ELR (cell line): ENCODE results near the gene SKA2.
"Not testable (repeated sequence)": the region's sequence is repeated elsewhere in the genome, so short reads cannot be mapped to it uniquely, and the experiment has no call there.

Experiments used
- DNase-seq: peaks from one replicate; pipeline ENCODE4 v3.0.0-alpha.2; 2015; ENCODE audit warnings: low read depth

Gene SKA2

DNA sequence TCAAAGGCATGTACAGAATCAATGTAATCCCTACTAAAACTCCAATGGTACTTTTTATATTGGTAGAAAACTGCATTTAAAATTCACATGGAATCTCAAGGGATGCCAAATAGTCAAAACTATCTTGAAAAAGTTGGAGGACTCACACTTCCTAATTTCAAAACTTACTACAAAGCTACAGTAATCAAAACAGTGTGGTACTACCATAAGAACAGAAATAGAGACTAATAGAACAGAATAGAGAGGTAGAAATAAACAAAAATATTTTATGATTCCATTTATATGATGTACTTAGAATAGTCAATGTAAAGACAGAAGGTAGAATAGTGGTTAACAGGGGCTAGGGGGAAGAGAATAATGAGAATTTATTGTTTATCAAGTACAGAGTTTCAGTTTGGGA, 57.1 kb downstream of the SKA2 start:
- no peak for DNase-seq

DNA sequence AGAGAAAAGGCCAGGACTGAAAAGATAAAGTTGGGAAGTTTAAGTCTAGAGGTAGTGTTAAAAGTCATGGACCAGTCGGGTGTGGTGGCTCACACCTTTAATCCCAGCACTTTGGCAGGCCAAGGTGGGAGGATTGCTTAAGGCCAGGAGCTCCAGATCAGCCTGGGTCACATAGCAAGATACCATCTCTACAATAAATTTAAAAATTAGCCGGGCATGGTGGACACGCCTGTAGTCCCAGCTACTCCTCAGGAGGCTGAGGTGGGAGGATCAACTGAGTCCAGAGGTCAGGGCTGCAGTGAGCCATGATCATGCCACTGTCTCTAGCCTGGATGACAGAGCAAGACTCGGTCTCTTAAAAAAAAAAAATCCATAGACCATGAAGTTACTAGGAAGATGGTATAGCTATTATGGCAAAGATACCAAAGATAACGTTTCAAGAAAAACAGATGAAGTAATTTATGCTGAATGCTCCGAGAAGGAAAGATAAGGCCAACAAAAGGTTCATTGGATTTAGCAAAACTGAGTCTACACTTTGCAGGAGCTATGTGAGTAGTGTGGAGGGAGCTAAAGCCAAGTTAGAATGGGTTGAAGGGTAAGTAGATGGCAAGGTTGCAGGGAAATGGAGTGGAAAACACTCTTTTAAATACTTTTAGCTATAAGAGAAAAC, 60.0 kb downstream of the SKA2 start:
- no peak for DNase-seq

DNA sequence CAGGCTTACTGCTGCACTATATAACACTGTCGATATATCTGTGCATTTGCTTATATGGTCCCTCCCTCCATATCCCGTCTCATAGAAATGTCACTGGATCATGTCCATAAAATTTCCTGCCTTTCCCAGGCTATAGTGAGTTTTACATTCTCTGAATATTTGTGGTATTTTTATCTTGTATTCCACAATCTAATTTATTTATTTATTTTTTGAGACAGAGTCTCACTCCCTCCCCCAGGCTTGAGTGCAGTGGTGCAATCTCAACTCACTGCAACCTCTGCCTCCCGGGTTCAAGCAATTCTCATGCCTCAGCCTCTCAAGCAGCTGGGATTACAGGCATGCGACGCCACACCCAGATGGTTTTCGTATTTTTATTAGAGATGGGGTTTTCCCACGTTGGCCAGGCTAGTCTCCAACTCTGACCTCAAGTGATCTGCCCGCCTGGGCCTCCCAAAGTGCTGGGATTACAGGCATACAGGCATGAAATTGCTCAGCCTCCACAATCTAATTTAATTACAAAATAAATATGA, 61.2 kb downstream of the SKA2 start:
- DNase-seq = peak; percentile 97

DNA sequence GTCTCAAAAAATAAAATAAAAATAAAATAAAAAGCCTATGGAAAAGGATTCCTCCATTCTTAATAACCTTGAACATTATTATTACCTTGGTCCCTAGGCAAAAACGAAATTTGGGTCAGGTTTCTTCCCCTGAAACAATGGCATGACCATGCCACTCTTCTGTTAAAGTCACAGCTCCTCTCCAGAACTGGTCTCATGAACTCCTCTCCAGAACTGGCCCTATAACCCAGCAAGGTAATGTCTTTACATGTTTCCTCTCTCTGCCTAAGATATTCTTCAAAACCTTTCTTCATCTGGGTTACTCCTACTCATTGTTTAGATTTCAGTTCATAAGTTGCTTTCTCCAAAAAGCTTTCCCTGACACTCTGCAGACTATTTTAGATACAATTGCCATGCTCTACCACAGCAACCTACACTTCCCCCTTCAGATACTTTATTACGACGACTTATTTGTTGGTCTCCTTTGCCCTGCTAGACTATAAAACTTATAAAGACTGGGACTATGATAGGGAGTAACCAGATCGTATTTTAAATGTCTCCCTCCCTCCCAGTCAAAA, 61.8 kb downstream of the SKA2 start:
- no peak for DNase-seq

DNA sequence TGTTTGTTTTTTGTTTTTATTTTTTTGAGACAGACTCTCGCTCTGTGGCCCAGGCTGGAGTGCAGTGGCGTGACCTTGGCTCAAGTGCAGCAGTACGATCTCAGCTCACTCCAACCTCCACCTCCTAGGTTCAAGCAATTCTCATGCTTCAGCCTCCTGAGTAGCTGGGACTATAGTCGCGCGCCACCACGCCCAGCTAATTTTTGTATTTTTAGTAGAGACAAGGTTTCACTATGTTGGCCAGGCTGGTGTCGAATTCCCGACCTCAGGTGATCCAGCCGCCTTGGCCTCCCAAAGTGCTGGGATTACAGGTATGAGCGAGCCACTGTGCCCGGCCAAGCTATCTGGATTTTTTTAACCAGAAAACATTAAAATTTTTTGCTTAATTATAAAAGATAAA, 64.4 kb downstream of the SKA2 start:
- not testable (repeated sequence) for DNase-seq

DNA sequence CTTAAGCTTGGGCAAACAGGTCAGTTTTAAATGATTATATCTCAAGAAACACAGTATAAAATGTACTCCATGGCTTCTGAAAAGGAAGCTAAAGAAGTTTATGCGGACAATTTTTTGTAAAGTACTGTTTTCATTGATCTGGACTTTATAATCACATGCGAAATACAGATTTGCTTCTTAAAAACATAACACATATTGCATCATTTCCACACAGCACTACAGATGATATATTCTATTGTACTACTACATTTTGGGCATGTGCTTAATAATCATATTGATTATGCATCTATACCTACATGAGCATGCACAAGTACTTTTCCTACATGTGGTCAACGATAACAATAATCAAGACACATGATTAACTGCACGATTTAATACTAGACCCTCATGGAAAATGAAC, 70.8 kb downstream of the SKA2 start:
- no peak for DNase-seq

DNA sequence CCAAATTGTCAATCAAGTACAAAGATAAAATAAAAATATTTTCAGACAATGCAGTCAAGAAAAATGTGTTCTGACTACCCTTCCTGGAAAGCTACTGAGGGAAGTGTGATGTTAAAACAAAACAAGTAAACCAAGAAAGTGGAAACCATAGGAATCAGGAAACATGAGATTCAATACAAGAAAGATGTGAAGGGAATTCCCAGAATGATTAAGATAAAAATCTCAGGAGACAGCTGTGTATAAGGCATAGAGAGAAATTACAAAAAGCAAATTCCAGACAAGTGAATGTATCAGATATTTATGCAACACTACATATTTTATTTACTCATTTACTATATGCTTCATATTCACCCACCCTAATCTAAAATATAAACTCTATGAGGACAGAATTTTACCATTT, 80.5 kb downstream of the SKA2 start:
- peak; percentile 85 for DNase-seq

DNA sequence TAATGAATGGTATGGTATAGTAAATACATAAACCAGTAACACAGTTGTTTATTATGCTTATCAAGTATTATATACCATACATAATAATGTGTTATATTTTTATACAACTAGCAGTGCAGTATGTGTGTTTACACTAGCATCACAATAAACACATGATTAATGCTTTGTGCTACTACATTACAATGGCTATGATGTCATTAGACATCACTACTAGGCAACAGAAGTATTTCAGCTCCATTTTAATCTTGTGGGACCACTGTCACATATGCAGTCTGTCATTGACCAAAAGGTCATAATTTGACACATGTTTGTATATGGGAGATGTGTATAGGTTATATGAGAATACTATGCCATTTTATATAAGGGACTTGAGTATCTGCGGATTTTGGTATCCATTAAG, 81.0 kb downstream of the SKA2 start:
- peak; percentile 19 for DNase-seq

DNA sequence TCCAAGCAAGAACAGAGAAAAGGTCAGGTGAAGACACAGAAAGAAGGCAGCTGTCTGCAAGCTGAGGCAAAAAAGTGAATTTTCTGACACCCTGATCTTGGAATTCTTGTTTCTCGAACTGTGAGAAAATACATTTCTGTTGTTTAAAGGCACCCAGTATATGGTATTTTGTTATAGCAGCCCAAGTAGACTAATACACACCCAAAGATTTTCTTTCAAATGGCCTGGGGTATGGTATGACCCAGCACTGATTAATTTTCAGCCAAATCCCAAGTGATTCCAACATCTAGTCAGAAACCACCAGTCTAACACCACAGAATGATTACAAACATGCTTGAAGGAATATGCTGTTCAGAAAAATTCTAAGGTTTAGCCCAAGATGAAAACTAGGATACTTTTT, 85.1 kb downstream of the SKA2 start:
- DNase-seq = no peak

DNA sequence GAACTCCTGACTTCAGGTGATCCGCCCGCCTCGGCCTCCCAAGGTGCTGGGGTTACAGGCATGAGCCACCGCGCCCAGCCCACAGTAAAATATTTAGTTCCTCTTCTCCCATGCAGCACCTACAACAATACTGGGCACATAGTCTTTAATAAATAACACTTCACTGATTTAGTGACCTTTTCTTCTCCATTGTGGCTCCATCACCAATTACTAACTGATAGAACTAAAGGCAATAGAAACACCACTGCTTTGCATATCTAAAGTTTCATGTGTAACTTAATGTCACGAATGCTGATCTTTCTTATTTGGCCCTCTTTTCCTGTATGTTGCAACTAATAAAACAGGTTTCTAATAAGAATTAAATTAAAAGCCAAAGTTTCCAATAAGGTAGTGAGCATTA, 87.2 kb downstream of the SKA2 start:
- DNase-seq = no peak

DNA sequence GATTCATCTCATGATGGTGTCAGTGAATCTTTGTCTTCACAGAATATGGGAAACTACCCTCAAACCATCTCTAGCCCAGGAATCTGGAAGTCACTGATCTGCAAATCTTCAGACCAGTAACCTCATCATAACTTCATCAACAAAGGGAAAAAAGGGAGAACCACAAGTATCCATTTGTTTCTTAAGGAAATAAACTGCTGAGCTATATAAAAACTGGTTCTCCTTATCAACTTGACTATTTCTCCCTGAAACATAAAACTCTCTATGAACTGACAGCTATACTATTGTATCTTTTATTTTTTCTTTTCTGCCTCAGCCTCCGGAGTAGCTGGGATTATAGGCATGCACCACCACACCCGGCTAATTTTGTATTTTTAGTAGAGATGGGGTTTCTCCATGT, 87.6 kb downstream of the SKA2 start:
- DNase-seq = no peak

DNA sequence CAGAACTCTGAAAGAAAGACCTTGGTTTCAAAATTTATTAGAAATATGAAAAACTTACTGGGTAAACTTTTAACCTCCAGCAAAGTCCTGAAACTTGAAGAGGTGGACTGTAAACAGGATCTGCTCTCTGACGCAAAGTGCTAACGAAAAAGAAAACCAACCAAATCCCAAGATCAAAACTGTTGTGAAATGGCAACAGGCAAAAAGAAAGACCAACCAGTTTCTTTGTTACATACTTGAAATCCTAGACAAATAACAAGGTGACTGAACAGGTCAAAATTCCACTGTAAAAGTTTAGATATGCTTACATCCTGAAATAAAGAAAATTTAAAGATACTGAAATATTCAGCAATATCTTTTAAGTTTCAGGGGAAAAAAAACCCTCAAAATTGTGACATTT, 92.5 kb downstream of the SKA2 start:
- no peak for DNase-seq
